NCI-H1930 (cell line): ENCODE results near the gene PPIL1.

ENCODE experiments used
- DNase-seq, 2 experiments: peaks; one replicate each; lab custom pipeline; 2025; lab: John Stamatoyannopoulos, UW

The PPIL1 gene

DNA sequence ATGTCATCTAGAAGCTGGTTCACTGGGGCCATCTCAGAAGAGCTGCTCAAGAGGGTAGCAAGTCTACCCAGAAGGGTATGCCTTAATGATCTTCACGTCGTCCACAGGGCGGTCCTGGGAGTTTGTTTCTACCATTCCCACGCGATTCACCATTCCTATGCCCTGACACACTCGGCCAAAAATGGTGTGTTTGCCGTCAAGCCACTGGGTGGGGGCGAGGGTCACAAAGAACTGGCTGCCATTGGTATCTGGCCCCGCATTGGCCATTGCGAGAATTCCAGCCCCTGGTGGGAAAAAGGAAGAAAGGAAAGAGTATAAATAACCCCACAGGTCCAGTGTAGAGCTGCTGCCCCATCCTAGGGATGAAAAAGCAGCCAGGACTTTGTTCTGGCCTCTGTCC, 18.9 kb downstream of the PPIL1 start:
- no peak for DNase-seq

DNA sequence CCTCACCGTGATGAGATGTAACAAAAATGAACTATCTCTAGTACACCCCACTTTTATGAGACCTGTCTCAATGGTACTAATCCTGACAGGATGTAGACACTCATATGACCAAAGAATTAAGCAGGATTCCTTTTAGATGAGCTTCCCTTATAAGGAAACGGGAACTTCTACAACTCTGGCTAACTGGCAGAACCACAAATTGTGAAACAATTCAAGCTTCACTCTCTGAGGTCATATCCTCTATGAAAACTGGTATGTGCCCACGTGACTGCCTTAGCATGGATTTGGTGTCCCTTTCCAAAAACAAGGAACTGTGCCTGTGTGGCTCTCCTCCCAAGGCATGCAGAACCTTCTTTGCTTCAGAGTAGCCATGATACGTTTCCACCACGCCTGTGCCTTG, 21.3 kb downstream of the PPIL1 start:
- DNase-seq, result no peak

DNA sequence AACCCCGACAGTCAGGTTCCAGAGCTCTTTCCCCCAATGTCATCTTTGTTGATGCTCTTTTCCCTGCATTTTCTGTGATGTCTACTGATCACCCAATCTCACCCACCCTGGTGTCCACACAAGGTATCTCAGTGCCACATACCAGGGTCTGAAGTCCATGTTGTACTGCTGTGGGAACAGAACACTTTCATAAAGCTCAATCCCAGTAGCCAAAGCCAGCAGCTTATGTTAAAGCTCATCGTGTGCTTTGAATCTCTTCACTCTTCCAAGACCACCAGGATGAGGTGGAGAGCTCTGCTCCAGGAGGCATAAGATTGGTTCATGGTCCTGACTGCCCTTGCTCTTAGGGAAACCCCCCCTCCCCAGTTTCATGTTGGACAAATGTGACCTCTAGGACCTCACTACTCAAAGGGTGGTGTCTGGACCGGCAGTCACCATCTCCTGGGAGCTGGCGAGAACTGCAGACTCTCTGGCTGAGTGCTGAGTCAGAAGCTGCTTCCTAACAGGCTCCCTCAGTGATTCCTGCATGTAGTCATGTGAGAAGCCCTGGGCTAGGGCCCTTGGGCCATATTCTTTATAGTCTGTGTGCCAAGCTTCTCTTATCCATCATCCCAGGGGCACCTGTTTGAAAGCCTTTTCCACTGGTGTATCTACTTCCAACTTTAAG, 22.0 kb downstream of the PPIL1 start:
- no peak for DNase-seq

GRCh38 chr6:36851626-36852025, 23.0 kb downstream of the PPIL1 start:
- DNase-seq, result no peak

DNA sequence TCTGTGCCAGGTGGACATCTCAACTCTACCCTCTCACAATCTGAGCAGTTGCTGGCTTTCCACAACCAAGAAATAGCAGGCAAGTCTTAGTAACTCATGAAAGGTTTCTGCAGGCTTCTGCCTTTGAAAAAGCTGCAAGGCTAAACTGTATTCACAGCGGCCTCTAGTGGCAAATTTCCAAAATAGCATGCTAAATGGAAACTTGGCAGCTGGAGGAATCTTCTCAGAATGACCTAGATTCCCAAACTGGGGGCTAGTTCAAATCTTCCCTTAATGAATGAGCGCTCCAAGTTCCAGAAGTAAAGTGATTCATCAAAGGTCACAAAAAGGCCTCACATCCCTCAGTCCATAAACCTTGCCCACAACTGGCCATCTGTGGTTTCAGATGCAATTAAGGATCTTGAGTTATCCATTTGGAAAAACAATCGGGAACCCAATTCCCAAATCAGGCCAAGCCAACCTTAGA, 23.4 kb downstream of the PPIL1 start:
- DNase-seq, result peak in 1 of 2 experiments; percentile 49

DNA sequence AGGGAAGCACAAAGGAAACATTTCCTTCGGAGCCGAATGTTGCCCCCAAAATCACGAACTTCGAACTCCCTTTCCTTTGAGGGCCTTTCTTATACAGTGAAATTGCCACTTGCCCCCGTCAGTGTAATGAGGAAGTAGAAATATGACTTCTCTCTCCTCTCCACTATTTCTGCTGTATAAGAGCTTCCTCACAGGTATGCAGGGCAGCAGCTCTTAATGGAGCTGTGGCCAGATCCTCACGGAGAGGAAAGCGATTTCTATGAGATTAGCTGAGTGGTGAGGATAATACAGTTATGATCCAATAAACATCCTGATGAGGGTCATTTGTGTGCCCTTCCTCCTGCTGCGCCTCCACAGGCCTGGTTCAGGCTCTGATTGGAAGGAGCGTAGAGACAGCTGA, 24.6 kb downstream of the PPIL1 start:
- no peak for DNase-seq

DNA sequence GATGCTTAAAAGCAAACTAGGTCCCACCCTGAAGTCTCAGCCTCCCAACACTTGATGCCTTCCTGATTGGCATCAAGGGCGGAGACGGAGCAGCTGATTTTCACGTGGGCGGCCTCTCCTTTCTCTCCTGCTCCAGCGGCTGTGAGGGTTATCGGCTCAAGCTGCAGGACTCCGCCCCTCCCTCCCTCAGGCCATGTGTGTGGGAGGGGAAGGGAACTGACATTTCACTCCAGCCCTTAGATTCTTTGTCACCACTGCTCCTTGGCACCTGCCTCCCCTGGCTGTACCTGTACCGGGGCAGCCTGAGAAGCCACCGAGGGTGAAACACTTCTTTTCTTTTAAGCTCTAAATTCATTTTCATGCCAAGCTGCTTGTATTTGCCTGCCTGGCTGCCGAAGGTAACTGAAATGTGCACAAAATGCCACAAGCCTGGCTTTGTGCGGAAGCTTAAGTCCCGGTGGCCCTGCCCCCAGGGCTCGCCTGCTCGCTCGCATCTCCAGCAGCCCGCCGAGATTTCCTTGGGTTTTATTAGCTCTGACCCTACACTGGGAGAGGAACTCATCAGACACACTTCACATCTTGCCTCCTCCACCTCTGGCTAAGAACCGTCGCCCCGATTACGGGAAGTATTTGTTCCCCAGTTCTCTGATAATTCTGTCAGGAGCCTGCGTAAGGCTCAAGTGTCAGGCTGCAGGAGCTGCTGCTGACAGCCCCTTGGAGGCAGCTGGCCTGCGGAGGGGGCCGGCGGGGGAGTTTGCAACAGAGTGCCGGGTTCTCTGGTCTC, 25.8 kb downstream of the PPIL1 start:
- DNase-seq, result no peak

GRCh38 chr6:36847991-36848390, 26.6 kb downstream of the PPIL1 start:
- DNase-seq, result no peak

GRCh38 chr6:36847152-36847551, 27.5 kb downstream of the PPIL1 start:
- no peak for DNase-seq

GRCh38 chr6:36845233-36845632, 29.4 kb downstream of the PPIL1 start:
- no peak for DNase-seq

- DNase-seq, result no peak
Observed at GRCh38 chr6:36844232-36845170, 30.1 kb downstream of the PPIL1 start.

DNA sequence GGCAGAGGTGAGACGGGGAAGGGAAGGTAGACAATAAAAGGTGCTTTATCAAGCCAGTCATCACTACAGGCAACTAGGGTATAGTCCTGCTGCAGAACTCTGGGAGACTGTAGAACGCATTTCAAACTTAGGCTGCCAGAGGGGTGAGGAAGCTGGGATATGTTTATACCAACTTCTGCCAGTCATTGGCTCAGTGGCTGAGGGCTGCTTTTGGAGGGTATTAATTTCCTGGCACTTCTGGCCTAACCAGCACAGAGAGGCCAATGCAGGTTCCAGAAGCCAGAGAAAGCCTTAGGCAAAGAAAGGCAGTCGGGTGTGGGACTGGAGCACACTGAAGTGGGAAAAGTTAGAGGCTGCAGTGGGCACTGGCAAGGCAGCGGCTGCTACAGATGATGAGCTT, 31.4 kb downstream of the PPIL1 start:
- DNase-seq, result no peak

DNA sequence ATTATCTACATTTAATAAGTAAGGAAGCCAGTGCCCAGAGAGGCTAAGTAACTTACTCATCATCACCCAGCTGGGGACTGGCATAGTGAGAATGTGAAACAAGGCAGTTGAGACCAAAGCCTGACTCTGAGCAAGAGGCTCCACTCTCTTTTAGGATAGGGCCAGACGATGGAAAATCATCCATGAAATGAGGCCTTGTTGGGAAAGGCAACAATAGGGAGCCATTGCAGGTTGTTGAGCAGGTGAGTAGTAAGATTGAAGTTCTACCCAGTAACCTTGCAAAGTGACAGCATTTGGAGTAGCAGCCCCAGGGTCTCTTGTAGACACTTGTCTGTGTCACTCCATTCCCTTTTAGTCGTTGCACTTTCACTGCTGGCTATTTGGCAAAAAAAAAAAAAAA, 32.8 kb downstream of the PPIL1 start:
- no peak for DNase-seq

DNA sequence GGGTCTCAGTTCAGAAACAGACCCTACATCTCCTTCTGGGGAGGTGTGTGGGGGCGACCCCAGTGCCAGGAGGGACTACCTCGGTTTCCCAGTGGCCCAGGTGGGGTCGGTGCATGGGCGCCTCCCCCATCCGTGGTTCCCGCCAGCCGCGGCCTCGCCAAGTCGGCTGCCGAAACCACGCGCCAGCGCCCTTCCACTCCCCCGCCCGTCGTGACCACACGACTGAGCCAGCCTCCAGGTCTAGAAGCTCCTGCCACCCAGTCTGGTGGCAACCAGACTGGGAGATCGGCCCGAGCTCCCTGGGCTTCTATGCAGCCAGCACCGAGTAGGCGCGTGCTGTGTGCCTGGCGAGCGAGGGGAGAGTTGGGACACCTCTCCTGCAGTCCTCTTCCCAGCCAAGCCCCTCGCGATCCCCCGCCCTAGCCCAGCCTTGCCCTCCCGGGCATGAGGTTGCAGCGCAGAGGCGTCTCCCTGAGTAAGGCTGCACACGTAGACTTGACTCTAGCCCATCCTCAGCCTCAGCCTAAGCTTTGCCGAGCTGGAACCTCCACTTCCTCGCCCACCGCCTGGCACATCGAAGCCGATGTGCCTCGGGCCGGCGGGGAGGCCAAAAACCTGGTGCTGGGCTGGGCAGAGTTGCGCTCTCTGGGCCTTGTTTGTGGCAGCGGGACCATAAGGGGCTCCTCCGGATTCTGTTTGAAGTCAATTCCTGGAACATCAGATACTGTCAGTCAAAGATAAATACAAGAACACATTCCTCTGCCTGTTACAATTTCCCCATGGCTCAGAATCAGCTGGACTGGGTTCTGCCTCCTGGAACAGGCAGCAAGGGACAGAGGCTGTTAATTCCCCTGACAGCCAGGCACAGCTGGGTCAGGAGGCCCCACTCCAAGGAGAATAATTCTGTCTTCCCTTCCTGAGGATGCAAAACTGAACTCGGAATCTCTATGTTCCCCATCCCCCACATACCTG, 33.9 kb downstream of the PPIL1 start:
- no peak for DNase-seq

GRCh38 chr6:36839749-36840431, 34.7 kb downstream of the PPIL1 start:
- peak; percentile 40 to 62 for DNase-seq

DNA sequence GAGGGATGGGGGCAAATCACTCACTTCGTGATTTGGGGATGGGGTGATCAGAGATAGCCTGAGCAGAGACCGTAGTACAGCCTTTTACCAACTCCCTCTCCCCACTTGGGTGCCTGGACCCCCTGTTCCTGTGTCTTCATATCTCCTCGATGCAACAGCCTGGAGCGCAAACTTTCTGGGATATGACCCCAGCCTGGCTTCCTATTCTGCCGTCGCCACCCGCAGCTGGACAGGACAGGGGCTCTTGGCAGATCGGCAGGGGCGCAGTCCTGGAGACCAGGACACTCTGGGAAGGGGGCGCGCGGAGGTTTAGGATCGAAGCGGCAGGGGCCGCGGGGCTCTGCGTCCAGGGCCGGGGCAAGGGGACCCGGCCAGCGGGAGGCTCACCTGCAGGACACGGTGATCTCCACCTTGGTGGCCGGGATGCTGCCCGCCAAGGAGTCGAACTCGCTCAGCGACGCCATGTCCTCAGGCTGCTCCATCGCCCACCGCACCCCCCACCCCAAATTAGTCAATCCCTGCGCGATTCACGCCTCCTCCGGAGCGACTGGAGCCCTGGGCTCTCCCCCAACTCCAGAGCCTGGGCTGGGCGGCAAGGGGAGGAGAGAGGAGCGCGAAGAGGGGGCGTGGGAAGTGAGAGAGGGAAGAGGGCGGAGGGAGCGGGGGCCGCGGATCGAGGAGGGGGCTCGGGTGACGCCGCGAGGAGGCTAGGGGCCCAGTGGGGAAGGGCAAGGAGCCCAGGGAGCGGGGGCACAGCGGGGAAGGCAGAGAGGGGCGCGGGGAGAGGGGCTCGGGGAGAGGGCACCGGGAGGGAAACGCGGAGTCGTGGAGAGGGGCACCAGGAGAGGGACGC, 35.5 kb downstream of the PPIL1 start, which contains the start of gene CPNE5:
Gene CPNE5 (minus strand): TSS at position 549 of the 853 bp plus-strand sequence. CDS start 67 bp downstream, at position 482.
- DNase-seq, result no peak

DNA sequence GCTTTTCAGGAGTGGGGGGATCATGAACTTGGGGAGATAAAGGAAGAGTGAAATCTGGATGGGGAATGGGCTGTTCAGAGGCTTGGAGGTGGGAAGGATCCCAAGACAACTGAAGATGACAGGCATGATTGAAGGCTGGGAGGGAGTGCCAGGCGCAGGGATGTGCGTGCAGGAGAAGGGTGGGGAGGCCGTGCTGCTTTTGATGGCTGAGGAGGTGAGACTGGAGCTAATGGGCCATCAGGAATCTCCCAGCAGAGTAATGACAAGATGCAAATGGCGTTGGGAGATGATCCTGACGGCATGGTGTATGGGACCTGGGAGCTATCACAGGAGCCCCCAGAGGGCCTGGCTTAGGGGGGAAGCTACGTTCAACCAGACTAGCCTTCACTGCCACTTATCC, 36.9 kb downstream of the PPIL1 start:
- no peak for DNase-seq

- no peak for DNase-seq
Observed at GRCh38 chr6:36837022-36837339, 37.6 kb downstream of the PPIL1 start.

DNA sequence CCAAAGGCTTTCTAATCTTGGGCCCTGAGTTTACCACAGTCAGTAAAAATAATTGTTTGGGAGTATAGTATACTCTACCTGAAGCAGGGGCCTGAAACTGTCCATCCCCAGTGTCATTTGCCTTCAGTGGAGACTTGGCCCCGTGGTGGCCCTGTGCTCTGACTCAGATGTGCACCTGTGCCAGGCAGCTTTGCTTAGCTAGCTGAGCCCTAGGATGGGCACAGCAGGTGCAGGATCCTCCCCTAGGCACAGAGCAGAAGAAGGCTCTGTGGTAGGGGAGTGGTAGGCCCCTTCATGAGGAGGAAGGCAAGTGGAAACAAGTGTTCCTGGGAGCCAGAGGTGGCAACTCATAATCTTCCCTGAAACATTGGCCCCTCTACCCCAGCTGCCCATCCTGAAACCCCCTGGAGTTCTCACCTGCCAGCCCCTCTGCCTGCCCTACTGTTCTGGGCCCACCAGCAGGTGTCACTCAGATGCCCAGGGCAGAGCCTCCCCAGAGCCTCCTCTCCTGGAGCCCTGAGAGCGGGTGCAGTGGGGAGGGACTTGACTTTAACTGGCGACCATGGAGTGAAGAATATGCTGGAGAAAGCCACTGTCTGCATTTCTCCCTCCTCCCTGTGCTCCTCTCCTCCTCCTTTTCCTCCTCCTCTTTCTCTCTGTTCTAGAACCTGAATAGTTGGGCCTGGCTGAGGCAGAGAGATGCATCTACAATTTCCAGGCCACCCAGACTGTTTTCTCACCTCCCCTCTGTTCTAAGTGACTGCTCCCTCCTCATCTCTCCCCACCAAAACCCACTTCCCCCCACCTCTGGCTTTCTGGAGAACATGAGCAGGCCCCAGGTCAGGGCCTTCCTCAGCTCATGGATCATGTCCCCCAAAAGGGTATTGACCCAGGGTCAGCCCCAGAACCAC, 38.2 kb downstream of the PPIL1 start:
- DNase-seq, result no peak
